HepG2 (cell line): ENCODE data around the gene RUNX3. TPM values are rescaled to one million over a fixed set of nuclear protein-coding genes. Genes with fewer than 3 reads are reported as not detected.

Source experiments
- ADNP ChIP-seq: sonication (generic); formaldehyde crosslinking; IDR thresholded peaks from 2 replicates; pipeline ENCODE4 v1.4.0; 2020; ENCODE audit warnings: missing genetic modification reagents
- ATF4 ChIP-seq, 2 experiments: fragments of 450-650 bp in 1 of 2; sonication (generic) in 1 of 2; formaldehyde crosslinking; IDR thresholded peaks; 2 replicates each; pipeline versions ENCODE4 v1.5.0 to v1.8.0; 2020 to 2022; ENCODE audit warnings: mild to moderate bottlenecking in 1 of 2, missing genetic modification reagents in 1 of 2
- DRAP1 ChIP-seq: IDR thresholded peaks from 2 replicates; pipeline ENCODE4 v1.6.1; 2016; ENCODE audit warnings: missing genetic modification reagents, missing compliant biosample characterization
- GZF1 ChIP-seq: sonication (generic); formaldehyde crosslinking; IDR thresholded peaks from 2 replicates; pipeline ENCODE4 v1.5.1; 2020; ENCODE audit warnings: mild to moderate bottlenecking, missing genetic modification reagents
- HOXA5 ChIP-seq: sonication (generic); formaldehyde crosslinking; IDR thresholded peaks from 2 replicates; pipeline ENCODE4 v1.4.0; 2020; ENCODE audit warnings: missing genetic modification reagents
- KDM1A ChIP-seq: IDR thresholded peaks from 2 replicates; pipeline ENCODE4 v1.6.1; 2016; ENCODE audit warnings: missing compliant biosample characterization
- NCOA1 ChIP-seq: sonication (generic); formaldehyde crosslinking; IDR thresholded peaks from 2 replicates; pipeline ENCODE4 v1.9.0; 2021; ENCODE audit warnings: missing genetic modification reagents
- PAX8 ChIP-seq: sonication (generic); formaldehyde crosslinking; IDR thresholded peaks from 2 replicates; pipeline ENCODE4 v1.8.0; 2022; ENCODE audit warnings: mild to moderate bottlenecking, missing genetic modification reagents, borderline replicate concordance
- PCBP2 ChIP-seq: fragments of 200-400 bp; formaldehyde crosslinking; optimal IDR thresholded peaks from 2 replicates; pipeline ENCODE3; 2018; ENCODE audit warnings: low read length, low read depth; ENCODE audit not compliant: poor library complexity, severe bottlenecking
- PLSCR1 ChIP-seq: sonication (generic); formaldehyde crosslinking; IDR thresholded peaks from 2 replicates; pipeline ENCODE4 v1.5.0; 2020; ENCODE audit warnings: missing genetic modification reagents, mild to moderate bottlenecking, borderline replicate concordance
- RAD51 ChIP-seq: fragments of 450-650 bp; IDR thresholded peaks from 2 replicates; pipeline ENCODE4 v1.6.1; 2016; ENCODE audit warnings: borderline replicate concordance
- U2AF2 ChIP-seq: fragments of 200-400 bp; formaldehyde crosslinking; IDR thresholded peaks from 2 replicates; pipeline ENCODE4 v1.6.1; 2017; ENCODE audit warnings: low read depth, mild to moderate bottlenecking, low read length
- USF2 ChIP-seq, 2 experiments: sonication (generic) in 1 of 2; formaldehyde crosslinking in 1 of 2; IDR thresholded peaks; 2 replicates each; pipeline versions ENCODE4 v1.5.1 to v1.6.1; 2011 to 2020; ENCODE audit warnings: borderline replicate concordance in 1 of 2, low read depth in 1 of 2, low read length in 1 of 2, mild to moderate bottlenecking in 1 of 2, missing genetic modification reagents in 1 of 2, moderate library complexity in 1 of 2
- ZFP1 ChIP-seq: IDR thresholded peaks from 2 replicates; pipeline ENCODE4 v1.6.1; 2016
- ZNF326 ChIP-seq: sonication (generic); formaldehyde crosslinking; IDR thresholded peaks from 2 replicates; pipeline ENCODE4 v1.4.0; 2020; ENCODE audit warnings: missing genetic modification reagents, borderline replicate concordance
- ZNF337 ChIP-seq: sonication (generic); formaldehyde crosslinking; IDR thresholded peaks from 2 replicates; pipeline ENCODE4 v1.5.1; 2020; ENCODE audit warnings: missing genetic modification reagents, low read depth, mild to moderate bottlenecking, borderline replicate concordance
- ZNF468 ChIP-seq: sonication (generic); formaldehyde crosslinking; IDR thresholded peaks from 2 replicates; pipeline ENCODE4 v1.8.0; 2022; ENCODE audit warnings: mild to moderate bottlenecking, moderate library complexity, missing genetic modification reagents
- ZNF556 ChIP-seq: sonication (generic); formaldehyde crosslinking; IDR thresholded peaks from 2 replicates; pipeline ENCODE4 v1.4.0; 2020; ENCODE audit warnings: mild to moderate bottlenecking, missing genetic modification reagents, borderline replicate concordance
- ZNF883 ChIP-seq: sonication (generic); formaldehyde crosslinking; IDR thresholded peaks from 2 replicates; pipeline ENCODE4 v1.5.1; 2020; ENCODE audit warnings: mild to moderate bottlenecking, missing genetic modification reagents; ENCODE audit errors: not compliant biosample characterization
- ZXDC ChIP-seq: sonication (generic); formaldehyde crosslinking; IDR thresholded peaks from 2 replicates; pipeline ENCODE4 v1.5.0; 2020; ENCODE audit warnings: mild to moderate bottlenecking, missing genetic modification reagents
- polyA plus RNA-seq, 8 experiments: library from polyadenylated mRNA; depleted of rRNA in 3 of 8; stranded (reverse) in 7 of 8; unstranded in 1 of 8; fragments of >200 nt; fragmentation: Illumina TruSeq in 4 of 8; extraction: Trizol in 4 of 8; gene quantifications; 2 replicates each; pipeline versions ENCODE4 v1.2.1 to v1.2.3, GENCODE V29; 2011 to 2016; ENCODE audit warnings: low read depth in 4 of 8, missing spikeins in 1 of 8, mixed read lengths in 1 of 8; ENCODE audit not compliant: insufficient read depth in 1 of 8
- total RNA-seq, 5 experiments: library from RNA; depleted of rRNA; stranded (reverse); fragments of >200 nt; fragmentation: Illumina TruSeq; extraction: Trizol; gene quantifications; 2 replicates each; pipeline ENCODE4 v1.2.3, GENCODE V29; 2016; ENCODE audit warnings: low read depth in 1 of 5

Gene RUNX3
- total and polyA plus RNA-seq, 2 of the 13 experiments (the other 11 are each of a cell fraction or from before 2014, with no cell fraction given), result 0.04 to 0.22 TPM

- TF ChIP-seq NCOA1, result no peak
- TF ChIP-seq ADNP (CRISPR knock-in tag), result no peak
- TF ChIP-seq ZNF883 (CRISPR knock-in tag), result no peak
- TF ChIP-seq GZF1 (CRISPR knock-in tag), result no peak
- no peak for TF ChIP-seq ATF4 (CRISPR knock-in tag; IDR thresholded peaks at IDR 0.05)
- TF ChIP-seq ZNF326 (CRISPR knock-in tag), result no peak
- TF ChIP-seq ZFP1 (CRISPR knock-in tag), result no peak
- TF ChIP-seq ZXDC, result no peak; the same call in 1 of the 2 replicates
- no peak for TF ChIP-seq PAX8
- no peak for TF ChIP-seq PLSCR1
- TF ChIP-seq ZNF337 (CRISPR knock-in tag), result no peak
- no peak for TF ChIP-seq U2AF2
- TF ChIP-seq KDM1A, result no peak
- TF ChIP-seq PCBP2, result no peak
- no peak; the same call in 1 of the 2 replicates for TF ChIP-seq DRAP1 (CRISPR knock-in tag)
- TF ChIP-seq ZNF468, result no peak
- no peak for TF ChIP-seq USF2 (IDR thresholded peaks at IDR 0.05; ENCODE audit: low read depth, low read length)
- 0 out of 2 replicates have a peak, but pooled peaks have one; percentile 19 for TF ChIP-seq USF2 (CRISPR knock-in tag; IDR thresholded peaks at IDR 0.05; ENCODE audit: borderline replicate concordance)
- no peak; the same call in 1 of the 2 replicates for TF ChIP-seq ZNF556 (CRISPR knock-in tag)
- TF ChIP-seq HOXA5 (CRISPR knock-in tag), result no peak
- no peak for TF ChIP-seq RAD51
Measured at GRCh38 chr1:24914226-24915069, 15.6 kb downstream of the RUNX3 start (continued).
